ENCODE data around the gene FBXL19.
"Not testable (repeated sequence)": the region's sequence is repeated elsewhere in the genome, so short reads cannot be mapped to it uniquely, and the experiment has no call there.

Gene FBXL19

GRCh38 chr16:30891043-30891823 is 32.1 kb upstream of the FBXL19 start:
- Mint-ChIP-seq H3K36me3 (ENCODE audit: low read depth) (peaks cover 17% of the 10 kb centered on the region), H3K4me1 (peaks cover 35% of the 10 kb centered on the region)
- not testable (repeated sequence) for H3K27me3 Mint-ChIP-seq, DNase-seq, H3K4me3 Mint-ChIP-seq, H3K27ac Mint-ChIP-seq, H3K9me3 Mint-ChIP-seq, ATAC-seq

GRCh38 chr16:30892670-30893416 is 30.5 kb upstream of the FBXL19 start:
- ATAC-seq (no peak), DNase-seq (no peak)
- peaks cover 44% of the 10 kb centered on the region for H3K4me1 Mint-ChIP-seq

DNA sequence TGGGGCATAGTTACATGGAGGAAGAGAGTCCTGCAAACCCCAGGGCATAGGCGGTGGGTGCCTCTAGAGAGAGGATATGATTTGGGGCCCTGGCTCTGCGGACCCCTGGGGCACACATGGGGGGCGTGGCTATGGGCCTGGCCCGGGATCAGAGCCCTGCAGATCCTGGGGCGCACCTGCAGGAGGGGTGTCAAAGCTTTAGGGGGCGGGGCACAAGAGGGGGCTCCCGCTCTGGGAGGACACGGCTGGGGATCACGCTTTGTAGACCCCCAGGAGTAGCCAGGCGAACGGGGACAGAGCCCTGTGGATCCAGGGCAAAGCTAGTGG is 30.0 kb upstream of the FBXL19 start:
- H3K4me1 Mint-ChIP-seq = peaks cover 44% of the 10 kb centered on the region

More at GRCh38 chr16:30892670-30893416, 30.5 kb upstream of the FBXL19 start:
- H3K9me3 Mint-ChIP-seq = no peaks in the 10 kb centered on the region
- H3K36me3 Mint-ChIP-seq (ENCODE audit: low read depth) = peaks cover 14% of the 10 kb centered on the region
- H3K27ac Mint-ChIP-seq = peak overlapping the region; percentile 80
- H3K27me3 Mint-ChIP-seq = no peaks in the 10 kb centered on the region
- peak overlapping the region; percentile 85 for H3K4me3 Mint-ChIP-seq

DNA sequence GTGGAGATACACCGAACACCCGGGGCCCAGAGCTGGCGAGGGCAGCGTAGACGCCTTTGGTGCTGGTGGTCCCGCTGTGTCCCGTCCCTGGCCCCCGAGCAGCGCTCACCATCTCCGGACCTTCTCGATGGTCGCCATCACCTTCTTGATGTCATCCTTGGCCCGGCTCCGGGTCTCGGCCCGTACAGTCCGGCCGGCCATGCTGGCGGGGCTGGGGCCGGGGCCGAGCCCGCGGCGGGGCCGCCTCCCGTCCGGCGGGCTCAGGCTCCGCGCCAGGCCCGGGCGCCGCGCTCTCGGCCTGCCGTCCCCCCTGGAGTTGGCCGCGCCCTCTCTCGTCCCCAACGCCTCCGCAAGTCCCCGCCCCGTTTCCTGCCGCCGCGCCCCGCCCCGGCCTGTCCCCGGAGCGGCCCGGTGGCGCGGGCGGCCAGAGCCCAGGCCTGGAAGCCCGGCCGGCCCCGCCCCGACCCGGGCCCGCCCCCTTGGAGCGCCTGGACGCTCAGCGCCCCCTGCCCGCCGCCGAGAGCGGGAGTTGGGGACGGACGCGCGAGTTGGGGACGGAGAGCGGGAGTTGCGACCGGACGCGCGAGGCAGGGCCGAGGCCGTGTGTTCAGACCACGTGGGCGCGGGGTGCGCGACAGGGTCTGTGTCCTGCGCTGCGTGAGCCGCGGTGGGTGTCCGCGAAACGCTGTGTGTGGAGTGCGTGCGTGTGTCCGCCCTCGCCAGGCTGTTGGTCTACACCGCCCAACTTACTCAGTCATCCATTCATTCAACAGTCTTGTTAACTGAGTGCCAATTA is 29.4 kb upstream of the FBXL19 start, which contains the start of gene BCL7C:
TSS of gene BCL7C (minus strand) at position 334 of the 796 bp plus-strand sequence. CDS start at position 201, 133 bp downstream.
- Mint-ChIP-seq H3K4me3 (peak within 1 kb of the TSS; percentile 85), H3K27me3 (no peaks in the 10 kb centered on the region), H3K9me3 (no peaks in the 10 kb centered on the region), H3K36me3 (ENCODE audit: low read depth) (peaks cover 11% of the 10 kb centered on the region), H3K4me1 (peaks cover 44% of the 10 kb centered on the region), H3K27ac (peak within 1 kb of the TSS; percentile 82)
- peak; percentile 93 for DNase-seq
- ATAC-seq = peak; percentile 80

More for the DNA sequence above, 30.0 kb upstream of the FBXL19 start:
- Mint-ChIP-seq H3K4me3 (peak overlapping the region; percentile 85), H3K27me3 (no peaks in the 10 kb centered on the region), H3K27ac (peak overlapping the region; percentile 80), H3K9me3 (no peaks in the 10 kb centered on the region), H3K36me3 (ENCODE audit: low read depth) (peaks cover 14% of the 10 kb centered on the region)
- DNase-seq (peak; percentile 37), ATAC-seq (no peak)

DNA sequence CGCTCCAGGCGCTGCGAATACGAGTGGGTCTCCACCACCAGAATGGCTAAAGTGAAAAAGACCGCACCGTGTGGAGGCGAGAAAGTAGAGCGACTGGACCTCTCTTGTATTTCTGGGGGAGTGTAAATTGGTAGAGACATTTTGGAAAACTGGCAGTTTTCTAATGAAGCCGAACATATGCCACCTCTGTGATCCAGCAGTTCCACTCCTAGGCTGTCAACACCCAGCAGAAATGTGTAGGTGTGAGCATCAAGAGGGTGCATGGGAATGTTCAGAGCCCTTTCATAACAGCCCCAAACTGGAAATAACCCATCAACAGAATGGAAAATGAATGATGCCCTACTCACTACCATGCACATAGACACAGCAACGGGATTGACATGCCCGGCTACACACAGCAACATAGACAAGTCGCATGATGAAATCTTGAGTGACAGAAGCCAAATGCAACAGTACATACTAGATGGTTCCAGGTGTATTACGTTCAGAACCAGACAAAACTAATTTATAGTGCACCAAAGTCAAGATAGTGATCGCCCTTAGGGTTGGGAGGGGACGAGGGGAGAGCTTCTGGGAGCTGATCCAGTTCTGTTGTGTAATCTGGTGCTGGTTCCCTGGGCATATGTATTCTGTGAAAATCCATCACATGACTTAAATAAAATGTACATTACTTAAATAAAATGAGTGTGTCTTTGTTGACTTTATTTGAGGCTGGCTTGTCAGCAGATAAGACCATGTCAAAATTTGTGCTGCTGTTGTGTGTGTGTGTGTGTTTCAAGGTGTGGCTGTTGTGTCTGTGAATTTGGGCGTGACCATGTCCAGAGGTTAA is 28.6 kb upstream of the FBXL19 start:
- Mint-ChIP-seq H3K4me3 (peak overlapping the region; percentile 70), H3K4me1 (peaks cover 44% of the 10 kb centered on the region), H3K9me3 (no peaks in the 10 kb centered on the region), H3K36me3 (ENCODE audit: low read depth) (peaks cover 8% of the 10 kb centered on the region), H3K27ac (peak overlapping the region; percentile 82), H3K27me3 (no peaks in the 10 kb centered on the region)
- ATAC-seq (no peak), DNase-seq (no peak)

- Mint-ChIP-seq H3K27ac (peak overlapping the region; percentile 72), H3K4me1 (peaks cover 44% of the 10 kb centered on the region), H3K4me3 (peak overlapping the region; percentile 64), H3K36me3 (ENCODE audit: low read depth) (peaks cover 7% of the 10 kb centered on the region), H3K9me3 (no peaks in the 10 kb centered on the region), H3K27me3 (no peaks in the 10 kb centered on the region)
- ATAC-seq (no peak), DNase-seq (no peak)
These were observed 27.6 kb upstream of the FBXL19 start for GRCh38 chr16:30895627-30896260.

- H3K4me3 Mint-ChIP-seq = peak within 1 kb of the TSS; percentile 64
- peak within 1 kb of the TSS; percentile 72 for H3K27ac Mint-ChIP-seq
- no peaks in the 10 kb centered on the region for H3K27me3 Mint-ChIP-seq
- H3K9me3 Mint-ChIP-seq = no peaks in the 10 kb centered on the region
- ATAC-seq (no peak), DNase-seq (no peak)
- peaks cover 49% of the 10 kb centered on the region for H3K4me1 Mint-ChIP-seq
- H3K36me3 Mint-ChIP-seq (ENCODE audit: low read depth) = peaks cover 5% of the 10 kb centered on the region
These were observed 27.0 kb upstream of the FBXL19 start, which contains the start of gene CTF1 for GRCh38 chr16:30896261-30896888. TSS of gene CTF1 (plus strand) at chr16:30896614. CDS start at chr16:30896644, 30 bp downstream.

GRCh38 chr16:30896889-30897733 is 26.3 kb upstream of the FBXL19 start:
- Mint-ChIP-seq H3K9me3 (no peaks in the 10 kb centered on the region), H3K27ac (peak overlapping the region; percentile 72), H3K4me3 (peak overlapping the region; percentile 64), H3K36me3 (ENCODE audit: low read depth) (peaks cover 2% of the 10 kb centered on the region), H3K4me1 (peaks cover 49% of the 10 kb centered on the region), H3K27me3 (no peaks in the 10 kb centered on the region)
- ATAC-seq (peak; percentile 55), DNase-seq (peak; percentile 85)

DNA sequence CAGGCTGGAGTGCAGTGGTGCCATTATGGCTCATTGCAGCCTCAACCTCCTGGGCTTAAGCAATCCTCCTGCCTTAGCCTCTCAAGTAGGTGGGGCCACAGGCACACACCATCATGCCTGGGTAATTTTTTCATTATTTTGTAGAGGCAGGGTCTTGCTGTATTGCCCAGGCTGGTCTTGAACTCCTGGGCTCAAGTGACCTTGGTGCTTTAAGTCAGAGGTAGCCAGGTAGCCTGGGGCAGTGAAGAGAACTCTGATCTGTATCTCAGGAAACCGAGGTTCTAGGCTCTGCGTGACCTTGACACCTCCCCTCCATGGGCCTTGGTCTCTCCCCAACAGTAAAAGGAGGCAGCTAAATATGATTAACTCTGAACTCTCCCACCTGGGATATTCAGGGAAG is 23.6 kb upstream of the FBXL19 start:
- peaks cover 45% of the 10 kb centered on the region for H3K4me1 Mint-ChIP-seq
- no peak overlapping the region for H3K27ac Mint-ChIP-seq
- H3K27me3 Mint-ChIP-seq = no peaks in the 10 kb centered on the region
- DNase-seq (no peak), ATAC-seq (no peak)
- peaks cover 5% of the 10 kb centered on the region for H3K9me3 Mint-ChIP-seq
- H3K4me3 Mint-ChIP-seq = no peak overlapping the region
- no peaks in the 10 kb centered on the region for H3K36me3 Mint-ChIP-seq (ENCODE audit: low read depth)

- H3K4me1 Mint-ChIP-seq = peaks cover 39% of the 10 kb centered on the region
- H3K4me3 Mint-ChIP-seq = no peak overlapping the region
- ATAC-seq = no peak
- no peaks in the 10 kb centered on the region for H3K36me3 Mint-ChIP-seq (ENCODE audit: low read depth)
- H3K9me3 Mint-ChIP-seq = peaks cover 5% of the 10 kb centered on the region
- H3K27ac Mint-ChIP-seq = no peak overlapping the region
- no peak for DNase-seq
- H3K27me3 Mint-ChIP-seq = no peaks in the 10 kb centered on the region
These were observed 22.8 kb upstream of the FBXL19 start for GRCh38 chr16:30900588-30900987.

GRCh38 chr16:30901201-30902028 is 22.0 kb upstream of the FBXL19 start:
- Mint-ChIP-seq H3K27ac (peak overlapping the region; percentile 70), H3K4me3 (peak overlapping the region; percentile 71), H3K27me3 (no peaks in the 10 kb centered on the region), H3K36me3 (ENCODE audit: low read depth) (no peaks in the 10 kb centered on the region), H3K4me1 (peaks cover 33% of the 10 kb centered on the region), H3K9me3 (peaks cover 5% of the 10 kb centered on the region)
- DNase-seq = no peak
- ATAC-seq = no peak
